NCI-H2081 treated with DMSO at 0.1 percent for 48 hours (cell line): ENCODE results near the gene MYOZ1.

ENCODE experiments used
- DNase-seq: peaks from one replicate; lab custom pipeline; 2025; lab: John Stamatoyannopoulos, UW

MYOZ1 gene

DNA sequence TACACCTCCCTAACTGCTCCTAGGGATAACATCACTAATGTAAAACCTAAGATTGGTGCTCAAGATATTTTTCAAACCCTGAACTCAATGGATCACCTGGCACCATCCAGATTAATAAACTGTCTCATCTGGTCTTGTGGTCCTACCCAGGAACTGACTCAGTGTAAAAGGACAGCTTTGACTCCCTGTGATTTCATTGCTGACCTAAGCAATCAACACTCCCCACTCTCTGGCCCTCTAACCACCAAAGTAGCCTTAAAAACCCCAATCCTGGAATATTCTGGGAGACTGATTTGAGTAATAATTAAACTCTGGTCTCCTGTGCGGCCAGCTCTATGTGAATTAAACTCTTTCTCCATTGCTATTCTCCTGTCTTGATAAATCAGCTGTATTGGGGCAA, 43.9 kb downstream of the MYOZ1 start:
- no peak for DNase-seq

DNA sequence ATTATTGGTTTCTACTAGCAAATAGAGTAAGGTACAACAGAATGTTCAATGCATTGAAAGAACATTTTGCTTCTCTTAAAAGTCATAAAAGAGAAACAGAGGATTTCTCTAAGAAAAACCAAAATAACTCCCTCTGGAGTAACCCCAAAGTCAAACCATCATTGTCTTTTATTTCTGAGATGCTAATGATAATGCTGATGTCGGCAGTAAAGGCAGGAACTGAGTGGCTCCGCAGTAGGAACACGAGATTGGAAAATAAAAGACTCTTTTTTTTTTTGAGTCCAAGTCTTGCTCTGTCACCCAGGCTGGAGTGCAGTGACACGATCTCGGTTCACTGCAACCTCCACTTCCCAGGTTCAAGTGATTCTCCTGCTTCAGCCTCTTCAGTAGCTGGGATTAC, 47.5 kb downstream of the MYOZ1 start:
- no peak for DNase-seq

DNA sequence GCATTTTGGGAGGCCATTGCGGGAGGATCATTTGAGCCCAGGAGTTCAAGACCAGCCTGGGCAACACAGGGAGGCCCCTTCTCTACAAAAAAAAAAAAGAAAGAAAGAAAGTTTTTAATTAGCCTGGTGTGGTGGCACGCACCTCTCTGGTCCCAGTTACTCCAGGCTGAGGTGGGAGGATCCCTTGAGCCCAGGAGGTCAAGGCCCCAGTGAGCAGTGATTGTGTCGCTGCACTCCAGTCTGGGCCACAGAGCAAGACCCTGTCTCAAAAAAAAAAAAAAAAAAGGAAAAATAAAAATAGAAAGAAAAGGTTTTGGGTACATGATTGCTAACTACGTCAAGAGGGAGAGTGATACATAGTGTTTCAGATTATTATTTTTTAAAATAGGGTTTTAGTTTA, 48.2 kb downstream of the MYOZ1 start:
- no peak for DNase-seq

DNA sequence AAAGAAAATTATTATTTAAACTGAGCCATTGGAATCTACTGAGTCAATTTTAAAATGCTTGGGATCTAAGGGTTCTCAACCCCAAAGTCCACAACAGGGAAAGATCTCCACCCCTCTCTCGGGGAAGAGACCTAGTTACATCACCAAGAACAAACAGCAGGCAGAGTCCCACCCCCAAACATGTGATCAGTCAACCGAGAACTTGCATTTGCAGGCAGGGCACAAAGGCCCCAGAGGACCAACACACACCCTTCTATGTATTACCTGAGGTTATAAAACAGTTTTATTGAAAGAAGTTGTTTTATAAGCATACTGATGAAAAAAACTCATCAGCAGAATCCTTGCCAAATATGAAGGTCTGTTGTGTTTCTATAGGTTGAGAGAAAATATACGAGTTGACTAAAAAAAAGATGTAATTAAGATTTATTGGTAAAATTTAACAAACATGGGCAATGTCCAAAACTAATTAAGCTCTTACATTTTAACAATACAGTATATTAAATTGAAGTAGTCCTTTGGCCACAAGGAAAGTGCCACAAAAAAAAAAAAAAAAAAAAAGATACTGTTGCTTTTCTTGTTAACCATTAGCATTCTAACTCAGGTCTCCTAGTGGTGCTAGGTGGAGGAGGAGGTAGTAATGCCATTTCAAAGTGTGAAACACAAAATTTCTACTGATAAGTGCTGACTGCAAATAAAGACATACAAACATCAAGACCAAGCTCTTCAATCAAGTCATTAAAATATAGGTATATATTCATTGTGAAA, 49.2 kb downstream of the MYOZ1 start:
- DNase-seq, result no peak

DNA sequence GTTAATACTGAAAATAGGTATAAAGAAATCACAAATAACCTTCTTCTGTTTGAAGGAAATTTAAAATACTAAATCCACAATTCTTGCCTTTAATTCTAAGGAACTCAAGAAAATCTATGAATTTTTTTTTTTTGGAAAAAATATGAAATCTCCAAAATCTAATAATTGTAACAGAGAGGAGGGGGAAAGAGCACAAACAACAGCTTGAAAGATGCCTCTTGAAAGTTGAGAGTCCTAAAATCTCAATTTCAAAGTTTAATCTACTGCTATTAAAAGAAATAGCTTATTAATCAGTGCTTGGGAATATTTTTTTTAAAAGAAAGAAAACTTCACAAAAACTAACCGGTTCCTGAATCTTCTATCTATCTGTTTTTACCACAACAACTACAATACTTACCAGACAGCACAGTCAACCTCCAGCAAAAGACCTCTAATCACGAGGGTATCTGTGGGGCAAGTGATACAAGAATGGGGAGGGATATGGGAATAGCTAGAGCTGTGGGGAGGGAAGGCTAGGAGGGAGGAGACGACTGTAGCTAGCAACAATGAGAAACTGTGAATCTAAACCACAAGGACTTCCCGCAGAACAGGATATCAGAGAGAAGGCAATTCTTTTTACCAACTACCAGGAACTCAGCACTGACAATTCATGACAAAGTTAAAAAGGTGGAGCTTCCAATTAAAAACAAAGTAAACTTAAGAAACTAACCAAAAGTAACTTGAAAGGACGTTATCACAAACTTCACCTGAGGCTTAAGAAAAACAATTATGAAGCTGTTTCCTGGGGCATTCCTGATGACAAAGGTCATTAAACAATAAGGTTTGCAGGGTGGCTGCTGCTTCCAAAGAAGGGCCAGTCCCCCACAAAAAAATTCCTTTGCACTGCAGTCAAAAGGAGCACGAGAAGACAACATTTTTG, 50.1 kb downstream of the MYOZ1 start, which contains the start of gene USP54:
TSS of gene USP54 (minus strand) at position 462 of the 919 bp plus-strand sequence. CDS start 15,684 bp downstream, outside the sequence.
- DNase-seq, result no peak

DNA sequence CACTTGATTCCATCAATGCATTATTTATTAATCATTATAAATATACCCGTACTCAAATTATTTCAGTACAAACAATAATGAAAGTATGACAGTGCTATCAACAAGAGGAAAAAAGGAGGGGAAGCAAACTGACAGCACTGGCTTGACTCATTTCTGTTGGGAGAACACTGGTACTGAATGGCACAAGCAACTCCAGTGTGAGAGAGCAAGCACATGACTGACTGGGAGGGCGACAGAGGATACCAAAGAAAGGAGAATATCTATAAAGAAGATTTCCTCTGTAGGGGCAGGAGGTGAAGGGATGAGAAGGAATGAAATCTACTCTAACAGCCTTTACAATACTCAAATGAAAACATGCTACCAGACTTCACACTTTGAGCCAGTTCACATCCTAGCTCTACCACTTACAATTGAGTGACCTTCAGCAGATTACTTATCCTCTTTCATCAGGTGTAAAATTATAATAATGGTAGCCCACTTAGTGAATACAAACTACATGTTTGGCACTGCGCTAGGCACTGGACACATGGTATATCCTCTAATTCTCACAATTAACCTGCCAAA, 51.6 kb downstream of the MYOZ1 start:
- DNase-seq, result no peak

DNA sequence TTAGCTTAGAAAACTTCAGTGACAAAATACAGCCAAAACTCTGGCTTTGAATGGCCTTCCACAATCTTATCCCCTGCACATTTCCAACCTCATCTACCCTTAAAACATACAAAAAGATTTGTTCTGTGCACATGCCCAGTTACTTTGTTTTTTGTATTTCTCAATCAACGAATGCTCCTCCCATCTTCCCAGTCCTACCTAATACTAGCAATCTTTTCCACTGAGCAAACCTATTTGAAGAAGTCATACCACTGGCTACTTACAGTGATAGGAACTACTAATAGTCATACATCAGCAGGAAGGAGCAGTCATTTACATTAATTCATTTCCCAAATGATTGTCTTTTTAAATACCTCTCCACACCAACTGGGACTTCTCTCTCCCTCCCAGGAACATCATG, 52.6 kb downstream of the MYOZ1 start:
- DNase-seq, result no peak

DNA sequence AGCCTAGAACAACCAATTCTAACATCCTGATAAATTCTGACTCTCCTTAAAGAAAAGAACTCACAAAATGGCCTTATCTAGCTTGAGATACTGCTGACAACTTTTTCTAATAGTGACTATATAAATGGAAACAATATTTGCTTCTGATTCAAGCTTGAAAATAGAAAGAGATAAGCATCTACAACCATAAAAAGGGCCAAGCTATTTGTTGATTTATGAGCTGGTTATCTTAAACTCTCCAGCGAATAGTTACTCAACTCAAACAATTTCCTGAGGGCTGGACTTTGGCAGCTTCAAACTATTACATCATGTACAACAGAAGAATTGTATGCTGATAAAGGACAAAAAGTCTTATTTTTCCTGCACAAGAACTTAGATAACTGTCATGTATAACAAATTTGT, 54.7 kb downstream of the MYOZ1 start:
- DNase-seq, result no peak

DNA sequence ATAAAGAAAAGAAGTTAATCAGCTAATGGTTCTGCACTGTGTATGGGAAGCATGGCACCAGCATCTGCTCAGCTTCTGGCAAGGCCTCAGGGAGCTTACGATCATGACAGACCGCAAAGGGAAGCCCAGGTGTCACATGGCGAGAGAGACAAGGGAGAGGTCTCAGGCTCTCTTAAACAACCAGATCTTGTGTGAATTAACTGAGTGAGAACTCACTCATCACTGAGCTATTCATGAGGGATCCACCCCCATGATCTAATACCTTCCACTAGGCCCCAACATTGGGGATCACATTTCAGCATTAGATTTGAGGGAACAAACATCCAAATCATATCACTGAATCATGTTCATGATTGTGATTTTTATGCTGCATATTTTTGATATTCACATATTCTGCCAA, 55.9 kb downstream of the MYOZ1 start:
- no peak for DNase-seq

DNA sequence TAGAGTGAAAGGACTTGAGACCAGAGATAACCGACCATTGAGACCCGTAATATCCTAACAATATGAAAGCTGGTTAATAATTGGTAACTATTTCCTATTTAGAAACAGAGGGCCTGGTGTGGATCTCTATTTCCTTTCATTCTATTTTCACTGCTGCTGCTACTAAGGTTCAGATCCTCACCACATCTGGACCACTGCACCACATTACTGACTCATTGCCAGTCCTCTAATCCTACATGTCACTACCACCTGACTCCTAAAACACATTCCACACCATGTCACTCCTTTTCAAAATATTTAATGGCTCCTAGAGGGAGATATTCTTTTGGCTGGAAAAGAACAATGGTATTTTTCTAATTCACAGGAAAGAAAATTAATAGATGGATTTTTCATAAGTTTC, 56.5 kb downstream of the MYOZ1 start:
- DNase-seq, result no peak

DNA sequence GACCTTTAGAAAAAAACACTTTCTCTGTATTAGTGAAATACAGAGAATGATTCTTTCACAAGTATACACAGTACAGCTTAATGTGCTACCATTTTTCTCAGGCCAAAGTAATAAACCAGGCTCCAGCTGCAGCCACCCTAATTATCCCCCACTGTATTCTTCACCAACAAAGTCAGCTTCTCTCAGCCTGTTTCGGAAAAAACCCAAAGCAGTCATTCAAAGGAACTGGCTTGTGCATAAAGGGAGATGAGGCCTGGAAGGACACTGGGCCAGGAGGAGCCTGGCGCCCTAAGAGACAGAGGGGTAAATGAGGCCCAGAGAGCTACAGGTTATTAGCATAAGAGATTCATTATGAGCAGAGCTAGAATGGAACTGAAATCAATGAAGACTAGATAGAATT, 59.4 kb downstream of the MYOZ1 start:
- DNase-seq, result no peak
